GM12874 (cell line): ENCODE measurements around the gene KLHL30.

Source experiments
- CTCF ChIP-seq: IDR thresholded peaks from 2 replicates; pipeline ENCODE4 v1.5.1; 2011; ENCODE audit warnings: low read depth, mild to moderate bottlenecking, control low read depth, low read length, moderate library complexity; ENCODE audit not compliant: insufficient read depth

KLHL30 gene

DNA sequence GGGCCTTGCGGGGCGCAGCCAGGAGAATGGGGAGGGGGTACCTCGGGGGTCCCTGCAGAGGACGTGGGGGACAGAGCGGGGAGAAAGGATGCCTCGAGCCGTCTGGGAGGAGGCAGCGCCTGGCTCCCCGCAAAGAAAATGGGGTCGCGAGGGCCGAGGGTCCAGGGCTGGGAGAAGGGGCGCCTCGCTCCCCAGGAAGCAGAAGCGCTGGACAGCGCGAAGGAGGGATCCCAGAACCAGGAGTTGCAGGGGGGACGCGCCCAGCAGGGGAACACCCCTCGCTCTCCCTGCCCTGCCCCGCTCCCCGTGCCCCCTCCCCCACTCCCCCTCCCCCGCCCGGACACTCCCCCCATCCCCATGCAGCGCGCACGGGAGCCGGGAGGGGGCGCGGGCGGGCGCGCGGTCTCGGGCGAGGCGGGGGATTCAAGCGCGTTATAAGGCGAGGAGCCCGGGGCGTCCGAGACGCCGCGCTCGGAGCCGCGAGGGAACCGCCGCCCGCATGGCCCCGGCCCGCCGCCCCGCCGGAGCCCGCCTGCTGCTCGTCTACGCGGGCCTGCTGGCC is 20.1 kb downstream of the KLHL30 start, which contains the start of gene ERFE:
ERFE (plus strand) TSS at position 462 of the 562 bp plus-strand sequence; CDS start at position 500, 38 bp downstream.
- peak; percentile 39 for TF ChIP-seq CTCF

DNA sequence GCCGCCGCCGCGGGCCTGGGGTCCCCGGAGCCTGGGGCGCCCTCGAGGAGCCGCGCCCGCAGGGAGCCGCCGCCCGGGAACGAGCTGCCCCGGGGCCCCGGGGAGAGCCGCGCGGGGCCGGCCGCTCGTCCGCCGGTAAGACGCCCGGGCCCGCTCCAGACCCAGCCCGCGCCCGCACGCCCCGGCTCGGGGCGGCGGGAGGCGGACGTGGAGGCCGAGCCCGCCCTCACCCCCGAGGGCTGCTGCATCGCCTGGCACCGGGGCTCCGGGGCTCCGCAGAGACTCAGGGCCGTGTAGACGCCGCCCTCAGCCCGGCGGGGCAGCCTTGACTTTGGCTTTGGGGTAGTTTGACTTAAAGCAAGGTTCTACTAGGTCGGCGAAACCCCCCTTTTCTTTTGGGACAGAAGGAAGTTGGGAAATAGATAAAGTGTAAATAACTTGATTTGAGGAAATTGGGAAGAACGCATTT is 20.6 kb downstream of the KLHL30 start:
- TF ChIP-seq CTCF, result no peak

GRCh38 chr2:238159661-238160205 is 21.3 kb downstream of the KLHL30 start:
- TF ChIP-seq CTCF, result no peak

- peak; percentile 46; the same call in 1 of the 2 replicates for TF ChIP-seq CTCF
These were observed 22.0 kb downstream of the KLHL30 start for GRCh38 chr2:238160206-238161129.

GRCh38 chr2:238161291-238162051 is 23.0 kb downstream of the KLHL30 start:
- TF ChIP-seq CTCF, result no peak

DNA sequence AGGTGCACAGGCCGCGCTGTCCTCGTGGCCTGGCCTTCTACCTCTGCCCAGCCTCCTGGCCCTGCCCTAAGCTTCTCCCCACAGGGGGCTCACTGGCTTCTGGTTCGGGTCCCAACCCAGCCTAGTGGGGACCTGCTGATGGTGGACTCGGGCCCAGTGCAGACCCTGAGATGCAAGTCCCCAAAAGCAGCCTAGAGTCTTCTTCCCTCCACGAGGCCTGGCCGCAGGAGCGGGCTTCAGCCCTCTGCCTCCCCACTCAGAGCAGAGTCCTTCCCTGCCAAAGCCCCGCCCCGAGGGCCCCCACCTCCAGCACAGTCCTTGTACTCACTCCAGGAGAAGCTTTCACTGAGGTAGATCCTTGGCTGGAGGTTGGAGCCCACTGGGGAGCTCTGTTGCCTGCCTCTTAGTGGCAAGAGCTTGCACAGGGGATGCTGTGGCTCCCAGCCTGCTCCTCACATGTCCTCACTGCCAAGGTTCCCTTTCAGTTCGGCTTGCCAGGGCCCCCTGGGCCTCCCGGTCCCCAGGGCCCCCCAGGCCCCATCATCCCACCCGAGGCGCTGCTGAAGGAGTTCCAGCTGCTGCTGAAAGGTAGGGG is 23.9 kb downstream of the KLHL30 start:
- TF ChIP-seq CTCF, result no peak
